Suprapubic skin (tissue), 4 donors: ENCODE results near the gene NELL1.

ENCODE experiments used
- CTCF ChIP-seq, 2 donors: fragments of 200-600 bp in 1 of 2; fragments of 450-650 bp in 1 of 2; sonication (generic) in 1 of 2; IDR thresholded peaks; one replicate each; pipeline ENCODE4 v1.5.1; 2016 to 2019; ENCODE audit warnings: antibody characterized with exemption in 2 of 2, mild to moderate bottlenecking in 1 of 2, moderate library complexity in 1 of 2
- EP300 ChIP-seq: sonication (generic); formaldehyde crosslinking; IDR thresholded peaks from one replicate; pipeline ENCODE4 v1.6.1; 2017; ENCODE audit warnings: antibody characterized with exemption
- POLR2A ChIP-seq, 2 donors: fragments of 450-650 bp; IDR thresholded peaks; one replicate each; pipeline ENCODE4 v1.6.1; 2017; ENCODE audit warnings: antibody characterized with exemption in 2 of 2, mild to moderate bottlenecking in 2 of 2, moderate library complexity in 2 of 2
- POLR2AphosphoS5 ChIP-seq, 3 donors: sonication (generic); formaldehyde crosslinking; IDR thresholded peaks; one replicate each; pipeline ENCODE4 v1.6.1; 2017; ENCODE audit warnings: antibody characterized with exemption in 3 of 3

GRCh38 chr11:20723366-20723765 is 54.0 kb downstream of the NELL1 start:
- no peak for TF ChIP-seq EP300
- TF ChIP-seq CTCF (IDR thresholded peaks at IDR 0.05), result no peak
- TF ChIP-seq POLR2A (IDR thresholded peaks at IDR 0.05), result no peak
- no peak for TF ChIP-seq POLR2AphosphoS5 (IDR thresholded peaks at IDR 0.05)
